Skeletal muscle tissue (tissue), 4 donors: ENCODE data around the gene ANKRD23. TPM values are rescaled to one million over a fixed set of nuclear protein-coding genes. Genes with fewer than 3 reads are reported as not detected.
"Not testable (repeated sequence)": the region's sequence is repeated elsewhere in the genome, so short reads cannot be mapped to it uniquely, and the experiment has no call there.

Experiments
- H3K27ac ChIP-seq: one replicate; pipeline ENCODE4 v1.7.0; 2013; ENCODE audit warnings: mild to moderate bottlenecking, low read depth, low read length, inconsistent platforms
- H3K27me3 ChIP-seq, 3 donors: one replicate each; pipeline ENCODE4 v1.7.0; 2013; ENCODE audit warnings: low read length in 3 of 3; ENCODE audit not compliant: control insufficient read depth in 3 of 3, insufficient read depth in 3 of 3
- H3K36me3 ChIP-seq, 3 donors: one replicate each; pipeline ENCODE4 v1.7.0; 2013; ENCODE audit warnings: low read length in 3 of 3; ENCODE audit not compliant: control insufficient read depth in 3 of 3, insufficient read depth in 3 of 3
- H3K4me1 ChIP-seq, 3 donors: one replicate each; pipeline ENCODE4 v1.7.0; 2013; ENCODE audit warnings: low read length in 3 of 3, mild to moderate bottlenecking in 3 of 3; ENCODE audit not compliant: control insufficient read depth in 3 of 3, insufficient read depth in 3 of 3
- H3K4me3 ChIP-seq, 3 donors: one replicate each; pipeline ENCODE4 v1.7.0; 2013; ENCODE audit warnings: low read length in 3 of 3
- H3K9ac ChIP-seq, 3 donors: one replicate each; pipeline ENCODE4 v1.7.0; 2013; ENCODE audit warnings: low read length in 3 of 3, mild to moderate bottlenecking in 3 of 3, moderate library complexity in 2 of 3, low read depth in 1 of 3
- H3K9me3 ChIP-seq, 3 donors: one replicate each; pipeline ENCODE4 v1.7.0; 2013; ENCODE audit warnings: low read length in 3 of 3; ENCODE audit not compliant: control insufficient read depth in 3 of 3
- total RNA-seq: library from RNA; depleted of rRNA; stranded (reverse); fragments of >200 nt; gene quantifications from one replicate; pipeline ENCODE4 v1.2.3, GENCODE V29; 2014
- donor health status: Osteomylitis.

Gene ANKRD23
- total RNA-seq, 1 donor from 2014 or later: 5.2 TPM

- Histone ChIP-seq H3K36me3 (peaks cover 44 to 58% (median 50%) of the 10 kb centered on the region in 3 donors), H3K27me3 (no peaks in the 10 kb centered on the region), H3K9ac (no peak overlapping the region), H3K4me1 (peaks cover 8 to 20% (median 16%) of the 10 kb centered on the region in 3 donors), H3K27ac (no peak overlapping the region), H3K4me3 (no peak overlapping the region), H3K9me3 (no peaks in the 10 kb centered on the region)
Measured at GRCh38 chr2:96801786-96802595, 41.8 kb downstream of the ANKRD23 start.

GRCh38 chr2:96801005-96801785 lies 42.6 kb downstream of the ANKRD23 start:
- H3K4me1 ChIP-seq: peaks cover 8 to 20% (median 16%) of the 10 kb centered on the region in 3 donors

GRCh38 chr2:96800061-96801004 lies 43.5 kb downstream of the ANKRD23 start:
- peak overlapping the region in 1 of 3 donors; percentile 22 for H3K4me3 ChIP-seq
- no peaks in the 10 kb centered on the region for H3K9me3 ChIP-seq
- H3K36me3 ChIP-seq: peaks cover 47 to 57% (median 53%) of the 10 kb centered on the region in 3 donors
- peak overlapping the region in 2 of 3 donors; percentile 19 to 74 for H3K9ac ChIP-seq
- no peaks in the 10 kb centered on the region for H3K27me3 ChIP-seq
- H3K27ac ChIP-seq: peak overlapping the region; percentile 71
- peaks cover 8 to 20% (median 16%) of the 10 kb centered on the region in 3 donors for H3K4me1 ChIP-seq

More at GRCh38 chr2:96801005-96801785, 42.6 kb downstream of the ANKRD23 start:
- Histone ChIP-seq H3K9me3 (no peaks in the 10 kb centered on the region), H3K36me3 (peaks cover 47 to 57% (median 53%) of the 10 kb centered on the region in 3 donors), H3K27ac (peak overlapping the region; percentile 71), H3K9ac (peak overlapping the region in 1 of 3 donors; percentile 74), H3K4me3 (peak overlapping the region in 1 of 3 donors; percentile 22), H3K27me3 (no peaks in the 10 kb centered on the region)

GRCh38 chr2:96799623-96799935 lies 44.2 kb downstream of the ANKRD23 start:
- Histone ChIP-seq H3K27me3 (no peaks in the 10 kb centered on the region), H3K27ac (no peak overlapping the region), H3K9ac (no peak overlapping the region), H3K4me3 (no peak overlapping the region), H3K4me1 (peaks cover 8 to 21% (median 16%) of the 10 kb centered on the region in 3 donors), H3K9me3 (no peaks in the 10 kb centered on the region), H3K36me3 (peaks cover 47 to 57% (median 53%) of the 10 kb centered on the region in 3 donors)

- Histone ChIP-seq H3K9me3 (no peaks in the 10 kb centered on the region), H3K4me3 (no peak overlapping the region), H3K4me1 (peaks cover 8 to 26% (median 18%) of the 10 kb centered on the region in 3 donors), H3K27me3 (no peaks in the 10 kb centered on the region), H3K27ac (no peak overlapping the region), H3K36me3 (peaks cover 47 to 57% (median 53%) of the 10 kb centered on the region in 3 donors), H3K9ac (peak overlapping the region in 1 of 3 donors; percentile 8)
Measured at GRCh38 chr2:96798733-96799622, 44.8 kb downstream of the ANKRD23 start.

GRCh38 chr2:96797066-96797625 lies 46.7 kb downstream of the ANKRD23 start:
- H3K27ac ChIP-seq: no peak overlapping the region

GRCh38 chr2:96796497-96796896 lies 47.3 kb downstream of the ANKRD23 start:
- H3K9ac ChIP-seq: not testable (repeated sequence)

More at GRCh38 chr2:96797066-96797625, 46.7 kb downstream of the ANKRD23 start:
- Histone ChIP-seq H3K27me3 (no peaks in the 10 kb centered on the region), H3K4me3 (no peak overlapping the region), H3K9me3 (no peaks in the 10 kb centered on the region), H3K4me1 (peaks cover 13 to 35% (median 31%) of the 10 kb centered on the region in 3 donors), H3K9ac (no peak overlapping the region), H3K36me3 (peaks cover 39 to 48% (median 42%) of the 10 kb centered on the region in 3 donors)

GRCh38 chr2:96795076-96795475 lies 48.7 kb downstream of the ANKRD23 start:
- peaks cover 5 to 27% (median 24%) of the 10 kb centered on the region in 3 donors for H3K4me1 ChIP-seq

More at GRCh38 chr2:96796497-96796896, 47.3 kb downstream of the ANKRD23 start:
- H3K4me3 ChIP-seq, H3K27ac ChIP-seq, H3K9me3 ChIP-seq, H3K27me3 ChIP-seq: not testable (repeated sequence)
- peaks cover 13 to 35% (median 35%) of the 10 kb centered on the region in 3 donors for H3K4me1 ChIP-seq
- H3K36me3 ChIP-seq: peaks cover 33 to 42% (median 35%) of the 10 kb centered on the region in 3 donors

More at GRCh38 chr2:96795076-96795475, 48.7 kb downstream of the ANKRD23 start:
- H3K27ac ChIP-seq: no peak overlapping the region
- H3K9ac ChIP-seq: no peak overlapping the region
- peaks cover 30 to 33% (median 31%) of the 10 kb centered on the region in 3 donors for H3K36me3 ChIP-seq
- H3K27me3 ChIP-seq: no peaks in the 10 kb centered on the region
- no peaks in the 10 kb centered on the region for H3K9me3 ChIP-seq
- no peak overlapping the region for H3K4me3 ChIP-seq
